ENCODE data around the gene EGFR.

Gene EGFR

DNA sequence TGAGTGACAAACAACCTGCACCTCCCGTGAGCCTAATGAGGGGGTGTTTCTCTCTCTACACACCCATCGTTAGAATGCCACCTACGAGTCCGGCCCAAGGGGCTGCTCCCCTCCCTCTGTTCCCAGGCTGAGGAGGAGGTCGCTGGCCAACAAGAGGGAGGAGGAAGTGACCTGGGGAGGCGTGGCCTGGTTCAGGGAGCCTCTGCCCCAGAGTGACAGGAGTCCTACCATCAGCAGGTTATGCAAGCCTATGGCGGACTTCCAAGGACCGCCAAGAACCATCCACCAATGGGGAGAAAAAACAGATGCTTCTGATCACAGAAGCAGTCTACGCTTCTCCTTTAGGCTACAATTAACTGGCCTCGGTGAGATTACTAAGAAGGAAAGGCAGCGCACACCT is 12.3 kb upstream of the EGFR start:
- DNase-seq (ENCODE audit: low read depth in 2 of 2, low spot score in 1 of 2), result no peak

DNA sequence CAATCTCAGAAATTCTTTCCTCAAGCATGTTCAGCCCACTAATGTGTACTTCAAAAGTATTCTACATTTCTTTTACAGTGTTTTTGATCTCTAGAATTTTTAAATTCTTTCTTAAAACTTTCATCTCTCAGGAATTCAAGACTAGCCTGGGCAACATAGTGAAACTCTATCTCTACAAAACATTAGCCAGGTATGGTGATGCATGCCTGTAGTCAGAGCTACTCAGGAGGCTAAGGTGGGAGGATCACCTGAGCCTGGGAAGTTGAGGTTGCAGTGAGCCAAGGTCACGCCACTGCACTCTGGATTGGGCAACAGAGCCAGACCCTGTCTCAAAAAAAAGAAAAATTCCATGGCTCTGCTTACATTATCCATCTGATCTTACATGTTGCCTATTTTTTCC is 5.0 kb upstream of the EGFR start:
- DNase-seq (ENCODE audit: low read depth in 2 of 2, low spot score in 1 of 2), result no peak

DNA sequence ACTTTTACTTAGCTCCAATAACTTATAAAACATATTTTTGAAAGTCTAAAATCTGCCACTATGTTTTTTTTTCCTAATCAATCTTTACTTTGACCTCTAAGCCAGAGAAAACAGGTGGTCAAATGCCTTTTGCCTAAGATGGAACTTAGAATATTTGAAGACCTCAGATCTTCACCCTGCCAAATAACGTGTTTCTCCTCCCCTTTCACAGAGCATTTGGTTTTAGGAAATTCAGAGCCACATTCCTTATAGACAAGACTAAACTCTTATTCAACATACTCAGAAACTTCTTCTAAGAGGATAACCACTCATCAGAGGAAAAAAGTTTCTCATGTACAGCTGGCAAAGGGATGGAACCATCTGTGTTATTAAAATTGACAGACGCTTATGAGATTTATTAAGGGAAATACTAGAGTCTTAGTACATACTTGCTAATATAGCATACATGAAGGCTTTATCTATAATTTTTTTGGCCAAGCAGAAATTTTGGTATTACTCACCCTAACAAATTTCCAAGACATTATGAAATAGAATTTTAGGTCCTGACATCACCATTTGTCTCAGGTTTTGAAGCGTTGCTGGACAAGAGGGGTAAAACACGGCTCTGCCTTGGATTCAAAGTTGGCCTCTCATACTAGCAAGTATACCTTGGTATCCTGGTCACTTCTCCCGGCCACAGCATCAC is 2.6 kb upstream of the EGFR start:
- DNase-seq (ENCODE audit: low read depth in 2 of 2, low spot score in 1 of 2), result no peak

DNA sequence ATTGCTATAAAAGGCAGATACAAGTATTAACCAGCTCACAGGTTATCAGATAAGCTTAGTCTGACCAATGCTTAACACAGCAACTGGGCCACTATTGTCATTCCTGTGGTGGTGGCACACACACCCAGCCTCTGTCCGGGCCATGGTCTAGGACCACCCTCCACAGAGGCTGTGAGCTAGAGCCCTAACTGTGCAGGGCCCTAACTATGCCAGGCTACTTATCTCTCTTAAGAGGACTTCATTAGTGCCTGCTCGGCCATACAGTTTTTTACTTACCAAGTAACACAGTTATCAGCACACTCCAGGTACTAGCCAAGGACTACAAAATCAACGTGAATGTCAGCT is 2.1 kb upstream of the EGFR start:
- no peak for DNase-seq (ENCODE audit: low read depth in 2 of 2, low spot score in 1 of 2)

DNA sequence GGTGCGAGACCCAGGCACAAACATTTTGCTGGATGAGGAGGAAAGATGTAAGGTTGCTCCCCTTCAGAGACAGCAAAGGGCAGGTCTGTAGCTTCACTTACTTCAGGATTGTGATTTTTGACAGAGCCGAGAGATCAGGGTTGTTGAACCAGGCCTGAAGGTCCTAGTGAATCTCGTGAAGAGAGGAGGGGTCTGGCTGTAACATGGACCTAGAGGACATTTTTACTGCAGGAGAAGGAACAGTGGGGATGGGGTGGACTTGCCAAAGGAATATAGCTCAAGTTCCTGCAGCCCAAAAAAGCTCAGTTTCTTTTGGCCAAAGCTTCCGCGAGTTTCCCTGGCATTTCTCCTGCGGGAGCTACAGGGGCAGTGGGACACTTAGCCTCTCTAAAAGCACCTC is 976 bp upstream of the EGFR start:
- DNase-seq (ENCODE audit: low read depth in 2 of 2, low spot score in 1 of 2), result no peak

DNA sequence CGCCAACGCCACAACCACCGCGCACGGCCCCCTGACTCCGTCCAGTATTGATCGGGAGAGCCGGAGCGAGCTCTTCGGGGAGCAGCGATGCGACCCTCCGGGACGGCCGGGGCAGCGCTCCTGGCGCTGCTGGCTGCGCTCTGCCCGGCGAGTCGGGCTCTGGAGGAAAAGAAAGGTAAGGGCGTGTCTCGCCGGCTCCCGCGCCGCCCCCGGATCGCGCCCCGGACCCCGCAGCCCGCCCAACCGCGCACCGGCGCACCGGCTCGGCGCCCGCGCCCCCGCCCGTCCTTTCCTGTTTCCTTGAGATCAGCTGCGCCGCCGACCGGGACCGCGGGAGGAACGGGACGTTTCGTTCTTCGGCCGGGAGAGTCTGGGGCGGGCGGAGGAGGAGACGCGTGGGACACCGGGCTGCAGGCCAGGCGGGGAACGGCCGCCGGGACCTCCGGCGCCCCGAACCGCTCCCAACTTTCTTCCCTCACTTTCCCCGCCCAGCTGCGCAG is 424 bp downstream of the EGFR start:
- DNase-seq (ENCODE audit: low read depth in 2 of 2, low spot score in 1 of 2), result no peak

DNA sequence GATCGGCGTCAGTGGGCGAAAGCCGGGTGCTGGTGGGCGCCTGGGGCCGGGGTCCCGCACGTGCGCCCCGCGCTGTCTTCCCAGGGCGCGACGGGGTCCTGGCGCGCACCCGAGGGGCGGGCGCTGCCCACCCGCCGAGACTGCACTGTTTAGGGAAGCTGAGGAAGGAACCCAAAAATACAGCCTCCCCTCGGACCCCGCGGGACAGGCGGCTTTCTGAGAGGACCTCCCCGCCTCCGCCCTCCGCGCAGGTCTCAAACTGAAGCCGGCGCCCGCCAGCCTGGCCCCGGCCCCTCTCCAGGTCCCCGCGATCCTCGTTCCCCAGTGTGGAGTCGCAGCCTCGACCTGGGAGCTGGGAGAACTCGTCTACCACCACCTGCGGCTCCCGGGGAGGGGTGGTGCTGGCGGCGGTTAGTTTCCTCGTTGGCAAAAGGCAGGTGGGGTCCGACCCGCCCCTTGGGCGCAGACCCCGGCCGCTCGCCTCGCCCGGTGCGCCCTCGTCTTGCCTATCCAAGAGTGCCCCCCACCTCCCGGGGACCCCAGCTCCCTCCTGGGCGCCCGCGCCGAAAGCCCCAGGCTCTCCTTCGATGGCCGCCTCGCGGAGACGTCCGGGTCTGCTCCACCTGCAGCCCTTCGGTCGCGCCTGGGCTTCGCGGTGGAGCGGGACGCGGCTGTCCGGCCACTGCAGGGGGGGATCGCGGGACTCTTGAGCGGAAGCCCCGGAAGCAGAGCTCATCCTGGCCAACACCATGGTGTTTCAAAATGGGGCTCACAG is 1.1 kb downstream of the EGFR start:
- no peak for DNase-seq (ENCODE audit: low read depth in 2 of 2, low spot score in 1 of 2)

DNA sequence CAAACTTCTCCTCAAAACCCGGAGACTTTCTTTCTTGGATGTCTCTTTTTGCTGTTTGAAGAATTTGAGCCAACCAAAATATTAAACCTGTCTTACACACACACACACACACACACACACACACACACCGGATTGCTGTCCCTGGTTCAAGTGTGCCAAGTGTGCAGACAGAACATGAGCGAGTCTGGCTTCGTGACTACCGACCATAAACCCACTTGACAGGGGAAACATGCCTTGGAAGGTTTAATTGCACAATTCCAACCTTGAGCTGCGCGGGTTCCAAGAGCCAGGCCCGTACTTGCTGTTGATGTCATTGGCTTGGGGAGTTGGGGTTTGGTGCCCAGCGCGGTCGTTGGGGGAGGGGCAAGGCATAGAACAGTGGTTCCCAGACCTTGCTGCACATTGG is 1.7 kb downstream of the EGFR start:
- no peak for DNase-seq (ENCODE audit: low read depth in 2 of 2, low spot score in 1 of 2)

DNA sequence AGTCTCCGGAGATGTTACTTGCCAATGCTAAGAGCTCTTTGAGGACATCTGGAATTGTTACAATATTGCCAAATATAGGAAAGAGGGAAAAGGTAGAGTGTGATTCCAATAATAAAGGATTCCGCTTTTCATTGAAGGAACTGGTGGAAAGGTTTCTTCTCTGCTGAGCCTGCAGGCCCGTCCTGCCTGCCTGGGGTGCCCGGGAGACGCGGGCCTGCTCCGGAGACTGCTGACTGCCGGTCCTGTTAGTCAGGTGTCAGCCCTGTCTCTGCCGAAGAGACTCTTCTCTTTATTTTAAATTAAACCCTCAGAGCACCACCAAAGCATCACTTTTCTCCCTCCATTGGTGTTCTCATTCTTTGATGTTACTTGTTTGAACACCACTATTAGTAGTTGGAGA is 2.2 kb downstream of the EGFR start:
- no peak for DNase-seq (ENCODE audit: low read depth in 2 of 2, low spot score in 1 of 2)

DNA sequence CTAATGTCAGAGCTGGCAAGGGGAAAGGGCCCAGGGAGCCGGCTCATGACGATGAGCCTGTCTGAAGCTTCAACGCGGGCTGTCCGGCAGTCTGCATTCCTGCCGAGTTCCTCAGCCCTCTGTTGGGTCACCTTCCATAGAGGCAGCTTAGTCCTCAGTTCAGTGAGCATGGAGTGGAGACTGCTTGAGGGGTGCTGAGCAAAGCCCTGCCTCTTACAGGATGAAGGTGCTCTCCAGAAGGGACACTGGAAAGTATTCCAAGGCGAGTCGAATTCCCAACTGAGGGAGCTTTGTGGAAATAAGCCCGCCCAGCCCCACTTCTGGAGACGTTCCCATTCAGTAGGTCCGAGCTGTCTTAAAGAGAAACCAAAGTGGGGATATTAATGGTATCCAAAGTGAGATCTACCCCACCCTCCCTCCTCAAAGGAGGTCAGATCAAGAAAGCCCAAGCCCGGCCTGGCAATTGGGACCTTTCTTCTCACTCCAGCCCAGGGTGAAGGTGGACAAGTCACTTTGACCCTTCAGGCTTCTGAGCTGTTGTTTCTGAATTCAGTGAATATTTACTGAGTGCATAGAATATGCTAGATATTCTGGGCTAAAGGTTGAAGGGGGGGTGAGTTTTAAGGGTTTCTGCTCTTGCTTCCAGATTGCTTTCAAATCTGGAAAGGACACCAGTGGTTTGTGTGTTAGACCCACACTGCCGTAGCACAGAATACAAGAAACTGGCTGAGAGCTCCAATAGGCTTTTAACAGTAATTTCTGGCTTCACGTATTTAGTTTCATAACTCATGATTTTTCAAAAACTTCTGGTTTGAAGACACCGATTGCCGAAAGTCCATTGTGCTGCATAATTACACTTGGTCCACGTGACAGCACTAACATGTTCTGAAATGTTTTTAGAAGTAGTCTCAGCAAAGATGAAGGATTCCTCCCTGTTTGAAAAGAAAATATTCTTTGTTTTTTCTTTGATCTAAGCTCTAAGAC is 3.5 kb downstream of the EGFR start:
- no peak for DNase-seq (ENCODE audit: low read depth in 2 of 2, low spot score in 1 of 2)

DNA sequence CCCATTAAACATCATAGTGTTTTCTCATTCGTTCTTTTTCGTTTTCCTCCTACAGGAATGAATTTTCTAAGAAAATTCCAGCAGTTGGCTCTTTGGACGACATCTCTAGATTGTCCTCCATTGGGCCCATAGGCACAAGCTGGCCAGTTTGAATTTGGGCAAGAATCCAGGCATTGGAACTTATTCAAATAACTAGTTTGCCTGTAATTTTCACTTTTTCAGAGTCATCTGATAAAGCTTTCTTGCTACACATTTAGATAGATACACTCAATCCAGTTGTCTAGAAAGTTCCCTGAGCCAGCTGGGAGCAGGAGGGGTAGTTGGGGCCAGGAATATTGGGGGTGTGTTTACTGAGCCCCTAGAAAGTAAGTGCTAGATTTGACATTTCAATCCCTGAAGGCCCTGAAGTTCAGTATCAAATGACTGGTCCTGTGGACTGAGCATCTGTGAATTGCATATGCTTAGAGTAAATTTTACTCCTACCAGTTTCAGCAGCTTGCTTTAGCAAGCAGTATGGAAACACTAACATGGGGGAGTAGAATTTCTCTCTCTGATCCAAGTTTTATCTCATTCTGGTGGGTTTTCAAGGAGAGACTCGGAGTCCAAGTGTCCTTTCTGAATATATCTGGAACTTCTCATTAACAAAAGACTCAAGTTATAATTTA is 5.2 kb downstream of the EGFR start:
- DNase-seq (ENCODE audit: low read depth in 2 of 2, low spot score in 1 of 2), result no peak

DNA sequence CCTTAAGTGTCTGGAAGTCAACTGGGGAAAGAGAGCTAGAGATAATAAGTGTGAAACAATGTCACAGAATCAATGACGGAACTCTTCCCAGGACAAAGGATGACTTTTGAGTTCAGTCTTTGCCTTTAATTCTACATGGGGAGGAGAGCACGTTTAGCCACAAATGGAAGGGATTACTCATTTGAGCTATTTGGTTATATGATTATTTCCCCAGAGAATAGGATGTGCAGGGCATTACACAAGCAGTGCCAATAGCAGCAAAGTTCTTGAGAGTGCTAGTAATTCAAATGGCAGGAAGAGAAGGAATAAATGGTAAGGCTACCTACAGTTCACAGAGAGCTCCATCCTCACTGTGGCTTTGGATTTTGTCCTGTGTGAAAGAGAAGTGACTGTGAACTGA is 6.0 kb downstream of the EGFR start:
- DNase-seq (ENCODE audit: low read depth in 2 of 2, low spot score in 1 of 2), result no peak

DNA sequence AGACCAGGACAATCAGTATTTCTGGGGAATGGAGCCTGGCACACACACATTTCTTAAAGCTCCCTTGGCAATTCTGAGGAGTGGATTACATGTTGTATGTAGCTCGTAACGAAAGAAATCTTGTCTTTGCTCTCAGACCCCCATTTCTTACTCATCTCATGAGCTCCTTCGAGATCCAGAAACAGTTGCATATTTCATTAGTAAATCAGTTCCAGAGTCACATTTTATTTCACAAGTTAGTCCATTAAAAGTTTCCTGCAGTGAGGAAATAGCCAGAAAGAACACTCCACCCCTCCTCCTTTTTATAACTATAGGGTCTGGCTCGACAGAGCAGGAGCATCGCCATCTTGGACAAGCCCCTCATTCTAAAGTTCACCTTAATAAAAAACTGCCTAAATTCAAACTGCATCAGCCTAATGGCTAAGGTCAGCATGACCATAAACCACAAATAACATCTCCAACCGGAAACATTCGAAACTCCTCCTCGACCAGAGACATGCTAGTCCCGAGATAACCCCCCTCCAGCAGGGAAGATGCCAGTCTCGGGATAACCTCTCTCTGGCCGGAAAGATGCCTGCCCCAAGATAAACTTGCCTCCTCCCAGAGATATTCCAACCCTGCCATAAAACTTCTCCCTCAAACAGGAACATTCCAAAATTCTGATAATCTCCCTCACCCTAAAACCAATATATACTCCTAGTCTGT is 7.4 kb downstream of the EGFR start:
- no peak for DNase-seq (ENCODE audit: low read depth in 2 of 2, low spot score in 1 of 2)

DNA sequence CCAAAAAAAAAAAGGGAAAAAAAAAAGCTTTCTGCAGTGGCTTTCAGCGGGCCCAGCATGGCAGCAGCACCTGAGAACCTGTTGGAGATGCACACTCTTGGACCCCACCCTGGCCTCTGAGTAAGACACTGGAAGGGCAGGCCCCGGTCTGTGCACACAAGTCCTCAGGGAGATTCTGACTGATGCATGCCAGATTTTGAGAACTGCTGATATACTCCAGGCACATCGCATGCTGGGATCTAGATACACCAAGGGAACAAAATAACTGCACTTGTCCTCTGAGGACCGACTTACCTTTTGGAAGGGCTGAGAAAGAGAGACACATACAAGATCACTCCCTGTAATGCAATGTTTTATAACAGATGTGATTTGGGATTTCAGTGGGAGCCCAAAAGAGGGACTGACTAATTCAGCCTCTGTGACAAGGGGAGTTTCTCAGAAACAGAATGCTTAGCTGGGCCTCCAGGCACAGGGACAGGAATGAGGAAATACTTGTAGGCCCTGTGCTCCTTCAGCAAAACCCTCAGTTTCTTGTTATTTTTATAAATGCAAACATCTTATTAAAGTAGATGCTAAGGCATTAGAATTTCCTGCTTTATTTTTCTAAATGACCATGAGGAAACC is 8.2 kb downstream of the EGFR start:
- DNase-seq (ENCODE audit: low read depth in 2 of 2, low spot score in 1 of 2), result no peak

DNA sequence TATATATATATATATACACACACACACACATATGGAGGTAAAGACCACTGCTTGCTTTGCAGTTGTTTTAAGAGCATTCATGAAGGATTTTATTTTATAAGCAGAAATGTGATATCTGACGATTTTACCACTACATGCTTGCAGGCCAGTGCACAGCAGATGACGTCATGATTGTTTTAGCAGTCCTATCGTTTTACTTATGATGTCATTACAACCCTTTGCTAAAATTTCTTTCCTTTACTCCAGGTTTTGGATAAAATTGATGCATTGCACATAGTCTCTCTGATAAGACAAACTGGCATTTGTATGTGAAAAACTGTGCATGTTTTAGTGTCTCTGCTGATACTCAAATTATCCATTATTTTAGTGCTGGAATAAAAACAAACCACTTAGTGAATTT is 9.2 kb downstream of the EGFR start:
- no peak for DNase-seq (ENCODE audit: low read depth in 2 of 2, low spot score in 1 of 2)

DNA sequence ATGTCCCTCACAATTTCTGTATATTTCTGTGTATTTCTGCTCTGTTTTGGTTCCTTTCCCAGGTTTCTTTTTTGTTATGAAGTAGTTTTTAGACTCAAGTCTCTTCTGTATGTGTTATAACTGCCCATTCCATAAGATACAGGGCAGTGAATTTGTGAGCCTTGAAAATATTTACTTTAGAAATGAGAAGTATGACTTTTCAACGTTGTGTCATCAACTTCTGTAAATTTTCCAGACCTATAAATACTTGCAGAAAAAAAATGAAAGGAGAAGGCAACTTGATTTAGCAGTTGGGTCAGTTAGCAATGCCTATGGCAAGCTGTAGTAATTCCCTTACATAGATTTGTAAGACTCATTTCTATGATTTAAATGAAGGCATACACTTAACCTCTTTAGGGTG is 11.5 kb downstream of the EGFR start:
- no peak for DNase-seq (ENCODE audit: low read depth in 2 of 2, low spot score in 1 of 2)

DNA sequence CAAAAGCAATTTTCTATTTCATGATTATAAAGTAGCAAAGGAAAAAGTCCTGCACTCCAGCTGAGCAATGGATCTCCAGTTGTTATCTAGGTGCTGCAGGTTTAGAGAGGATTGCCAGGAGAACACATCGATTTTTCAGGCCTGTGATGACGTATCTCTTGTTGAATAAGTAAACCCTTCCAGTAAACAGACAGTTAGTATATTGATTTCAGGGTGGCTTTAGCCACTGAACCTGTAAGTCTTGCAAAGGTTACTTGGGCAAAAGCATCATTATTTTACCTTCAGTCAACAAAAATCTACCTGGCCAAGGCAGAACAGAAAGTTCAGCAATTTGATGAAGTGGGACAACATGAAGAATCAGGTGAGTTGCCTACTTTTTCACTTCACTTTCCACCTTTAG is 12.3 kb downstream of the EGFR start:
- DNase-seq (ENCODE audit: low read depth in 2 of 2, low spot score in 1 of 2), result no peak

DNA sequence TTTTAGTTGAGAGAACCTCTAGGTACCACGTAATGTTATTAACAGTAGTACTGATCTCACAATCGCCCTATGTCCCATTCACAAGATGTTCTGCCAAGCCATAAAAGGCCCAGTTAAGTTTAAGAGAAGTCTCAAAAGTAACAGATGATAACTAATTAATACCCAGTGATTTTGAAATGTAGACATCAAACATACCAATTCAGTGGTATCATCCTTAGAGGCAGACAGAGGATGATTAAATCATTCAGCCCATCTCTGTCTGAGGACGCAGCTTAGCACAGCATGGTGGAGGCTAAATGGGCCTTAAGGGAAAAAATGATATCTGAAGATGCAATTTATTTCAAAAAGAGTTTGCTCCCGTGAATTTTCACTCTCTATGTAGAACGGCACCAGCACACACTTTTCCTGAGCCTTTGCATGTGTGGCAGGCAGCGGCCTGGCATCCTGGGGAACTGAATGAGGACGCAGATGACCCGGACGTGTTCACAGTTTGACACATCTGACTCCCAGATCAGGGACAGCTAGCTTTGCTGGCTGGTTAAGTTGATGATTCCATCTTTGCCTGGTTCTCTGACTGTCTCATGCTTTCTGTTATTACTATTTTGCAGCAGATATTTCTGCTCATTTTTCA is 13.4 kb downstream of the EGFR start:
- no peak for DNase-seq (ENCODE audit: low read depth in 2 of 2, low spot score in 1 of 2)

DNA sequence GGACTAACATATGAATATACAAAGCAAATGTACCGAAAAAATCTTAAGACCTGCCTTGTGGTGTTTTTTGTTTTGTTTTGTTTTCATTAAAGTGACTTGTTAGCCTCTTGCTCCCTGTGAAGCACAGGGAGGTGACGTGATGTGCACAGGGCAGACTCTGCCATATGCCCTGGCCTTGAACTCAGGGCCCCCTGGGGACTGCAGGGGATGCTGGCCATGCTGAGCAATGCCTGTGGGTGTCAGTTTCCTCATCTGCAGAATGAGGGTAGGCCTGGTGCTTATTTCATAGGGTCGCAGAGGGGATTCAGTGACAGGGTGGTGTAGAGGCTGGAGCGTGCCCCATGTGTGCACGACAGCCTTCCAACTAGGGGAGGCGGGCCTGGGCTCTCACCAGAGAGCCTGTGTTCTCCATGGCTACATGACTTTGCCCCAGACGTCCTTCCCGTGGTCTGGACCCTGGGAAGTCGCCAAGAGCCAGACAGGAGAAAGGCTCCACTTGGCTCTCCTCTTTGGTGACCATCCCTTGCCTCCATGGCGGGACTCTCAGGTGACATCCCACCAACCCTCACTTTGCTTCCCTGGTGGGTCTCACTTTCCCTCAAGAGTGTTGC is 14.5 kb downstream of the EGFR start:
- DNase-seq (ENCODE audit: low read depth in 2 of 2, low spot score in 1 of 2), result no peak
